ENCODE data around the gene VSIG4. TPM values are rescaled to one million over a fixed set of nuclear protein-coding genes. Genes with fewer than 3 reads are reported as not detected.
A peak's percentile ranks its signal among the peaks of the same experiment; 100 is the strongest.

Gene VSIG4
- total and polyA plus RNA-seq, 10 of the 15 experiments (the other 5 are each of a cell fraction or from before 2014, with no cell fraction given), result 0.05 to 0.36 TPM; not detected in 8

DNA sequence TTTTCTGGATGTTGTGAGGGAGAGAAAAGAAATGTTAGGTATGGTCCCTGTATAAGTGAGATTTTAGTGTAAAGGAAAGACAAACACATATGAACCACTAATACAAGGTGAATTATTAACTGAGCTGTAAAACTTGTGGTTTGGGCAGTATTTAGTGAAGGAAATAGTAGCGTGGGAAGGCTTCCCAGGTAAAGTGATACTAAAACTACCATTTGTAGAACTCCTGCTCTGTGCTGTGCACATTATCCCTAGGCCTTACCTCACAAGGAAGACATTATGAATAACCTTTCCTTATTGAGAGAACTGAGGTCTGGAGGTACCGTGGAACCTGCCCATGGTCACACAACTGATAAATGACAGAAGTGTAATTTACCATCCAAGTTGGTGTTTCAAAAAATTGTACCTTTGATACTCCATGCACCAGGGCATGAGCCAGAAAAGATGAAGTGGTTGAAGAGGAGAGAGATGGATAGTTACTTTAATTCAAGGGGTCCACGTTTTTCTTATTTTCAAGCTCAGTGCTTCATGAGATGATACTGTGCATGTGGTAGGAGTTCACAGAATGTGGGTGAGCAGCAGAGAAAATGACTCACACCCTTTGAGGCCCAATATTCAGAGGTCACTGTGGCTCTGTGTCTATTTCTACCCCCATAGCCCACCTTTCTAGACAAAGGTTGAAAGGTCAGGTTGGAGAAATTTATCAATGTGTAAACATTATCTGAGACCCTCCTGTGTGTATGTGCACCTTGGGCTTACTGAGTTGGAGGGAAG is 2.6 kb upstream of the VSIG4 start (continued):
- no peak for TF ChIP-seq SRF (IDR thresholded peaks at IDR 0.05; ENCODE audit: low read depth in 2 of 2, low read length in 2 of 2)
- 0 out of 2 replicates have a peak, but pooled peaks have one; percentile 20 for TF ChIP-seq STAT3 (IDR thresholded peaks at IDR 0.05; ENCODE audit: low read depth, low read length)
- TF ChIP-seq HDGF (IDR thresholded peaks at IDR 0.05), result no peak
- no peak for TF ChIP-seq SUPT20H (IDR thresholded peaks at IDR 0.05; ENCODE audit: borderline replicate concordance, control insufficient read depth, low read depth, low read length)
- no peak for TF ChIP-seq KAT2A (conservative IDR thresholded peaks at IDR 0.05; ENCODE audit: control insufficient read depth, low read depth, low read length)
- TF ChIP-seq, protein P1, sequence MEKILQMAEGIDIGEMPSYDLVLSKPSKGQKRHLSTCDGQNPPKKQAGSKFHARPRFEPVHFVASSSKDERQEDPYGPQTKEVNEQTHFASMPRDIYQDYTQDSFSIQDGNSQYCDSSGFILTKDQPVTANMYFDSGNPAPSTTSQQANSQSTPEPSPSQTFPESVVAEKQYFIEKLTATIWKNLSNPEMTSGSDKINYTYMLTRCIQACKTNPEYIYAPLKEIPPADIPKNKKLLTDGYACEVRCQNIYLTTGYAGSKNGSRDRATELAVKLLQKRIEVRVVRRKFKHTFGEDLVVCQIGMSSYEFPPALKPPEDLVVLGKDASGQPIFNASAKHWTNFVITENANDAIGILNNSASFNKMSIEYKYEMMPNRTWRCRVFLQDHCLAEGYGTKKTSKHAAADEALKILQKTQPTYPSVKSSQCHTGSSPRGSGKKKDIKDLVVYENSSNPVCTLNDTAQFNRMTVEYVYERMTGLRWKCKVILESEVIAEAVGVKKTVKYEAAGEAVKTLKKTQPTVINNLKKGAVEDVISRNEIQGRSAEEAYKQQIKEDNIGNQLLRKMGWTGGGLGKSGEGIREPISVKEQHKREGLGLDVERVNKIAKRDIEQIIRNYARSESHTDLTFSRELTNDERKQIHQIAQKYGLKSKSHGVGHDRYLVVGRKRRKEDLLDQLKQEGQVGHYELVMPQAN (conservative IDR thresholded peaks at IDR 0.05), result no peak
- TF ChIP-seq IKZF1 (conservative IDR thresholded peaks at IDR 0.05), result peak; percentile 76
- TF ChIP-seq JUNB (IDR thresholded peaks at IDR 0.05), result no peak
- TF ChIP-seq SIN3A (IDR thresholded peaks at IDR 0.05; ENCODE audit: low read depth, low read length), result no peak
- no peak for TF ChIP-seq MEF2A (IDR thresholded peaks at IDR 0.05; ENCODE audit: insufficient read depth, low read depth, low read length)
- no peak for TF ChIP-seq CBFB (IDR thresholded peaks at IDR 0.05; ENCODE audit: low read depth)
- TF ChIP-seq YBX1 (IDR thresholded peaks at IDR 0.05), result no peak
- TF ChIP-seq, protein P2, sequence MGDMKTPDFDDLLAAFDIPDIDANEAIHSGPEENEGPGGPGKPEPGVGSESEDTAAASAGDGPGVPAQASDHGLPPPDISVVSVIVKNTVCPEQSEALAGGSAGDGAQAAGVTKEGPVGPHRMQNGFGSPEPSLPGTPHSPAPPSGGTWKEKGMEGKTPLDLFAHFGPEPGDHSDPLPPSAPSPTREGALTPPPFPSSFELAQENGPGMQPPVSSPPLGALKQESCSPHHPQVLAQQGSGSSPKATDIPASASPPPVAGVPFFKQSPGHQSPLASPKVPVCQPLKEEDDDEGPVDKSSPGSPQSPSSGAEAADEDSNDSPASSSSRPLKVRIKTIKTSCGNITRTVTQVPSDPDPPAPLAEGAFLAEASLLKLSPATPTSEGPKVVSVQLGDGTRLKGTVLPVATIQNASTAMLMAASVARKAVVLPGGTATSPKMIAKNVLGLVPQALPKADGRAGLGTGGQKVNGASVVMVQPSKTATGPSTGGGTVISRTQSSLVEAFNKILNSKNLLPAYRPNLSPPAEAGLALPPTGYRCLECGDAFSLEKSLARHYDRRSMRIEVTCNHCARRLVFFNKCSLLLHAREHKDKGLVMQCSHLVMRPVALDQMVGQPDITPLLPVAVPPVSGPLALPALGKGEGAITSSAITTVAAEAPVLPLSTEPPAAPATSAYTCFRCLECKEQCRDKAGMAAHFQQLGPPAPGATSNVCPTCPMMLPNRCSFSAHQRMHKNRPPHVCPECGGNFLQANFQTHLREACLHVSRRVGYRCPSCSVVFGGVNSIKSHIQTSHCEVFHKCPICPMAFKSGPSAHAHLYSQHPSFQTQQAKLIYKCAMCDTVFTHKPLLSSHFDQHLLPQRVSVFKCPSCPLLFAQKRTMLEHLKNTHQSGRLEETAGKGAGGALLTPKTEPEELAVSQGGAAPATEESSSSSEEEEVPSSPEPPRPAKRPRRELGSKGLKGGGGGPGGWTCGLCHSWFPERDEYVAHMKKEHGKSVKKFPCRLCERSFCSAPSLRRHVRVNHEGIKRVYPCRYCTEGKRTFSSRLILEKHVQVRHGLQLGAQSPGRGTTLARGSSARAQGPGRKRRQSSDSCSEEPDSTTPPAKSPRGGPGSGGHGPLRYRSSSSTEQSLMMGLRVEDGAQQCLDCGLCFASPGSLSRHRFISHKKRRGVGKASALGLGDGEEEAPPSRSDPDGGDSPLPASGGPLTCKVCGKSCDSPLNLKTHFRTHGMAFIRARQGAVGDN (IDR thresholded peaks at IDR 0.05), result peak; percentile 82
- TF ChIP-seq ZNF217 (IDR thresholded peaks at IDR 0.05), result no peak; the same call in 1 of the 2 replicates
- TF ChIP-seq MTA2 (IDR thresholded peaks at IDR 0.05; ENCODE audit: low read depth), result peak; percentile 63; the same call in 1 of the 2 replicates
- TF ChIP-seq BMI1 (IDR thresholded peaks at IDR 0.05; ENCODE audit: borderline replicate concordance), result peak; percentile 7; the same call in 1 of the 2 replicates
- TF ChIP-seq HDAC2 (IDR thresholded peaks at IDR 0.05), result no peak
- no peak for TF ChIP-seq FOXM1 (IDR thresholded peaks at IDR 0.05; ENCODE audit: low read depth, low read length)
- peak; percentile 55; the same call in 1 of the 2 replicates for TF ChIP-seq NR2C1 (IDR thresholded peaks at IDR 0.05)
- TF ChIP-seq SMAD1 (IDR thresholded peaks at IDR 0.05; ENCODE audit: low read depth, partially characterized antibody), result no peak
- TF ChIP-seq NBN (IDR thresholded peaks at IDR 0.05), result no peak
- no peak; the same call in 1 of the 2 replicates for TF ChIP-seq BACH1 (IDR thresholded peaks at IDR 0.05; ENCODE audit: borderline replicate concordance)
- TF ChIP-seq, protein P3, sequence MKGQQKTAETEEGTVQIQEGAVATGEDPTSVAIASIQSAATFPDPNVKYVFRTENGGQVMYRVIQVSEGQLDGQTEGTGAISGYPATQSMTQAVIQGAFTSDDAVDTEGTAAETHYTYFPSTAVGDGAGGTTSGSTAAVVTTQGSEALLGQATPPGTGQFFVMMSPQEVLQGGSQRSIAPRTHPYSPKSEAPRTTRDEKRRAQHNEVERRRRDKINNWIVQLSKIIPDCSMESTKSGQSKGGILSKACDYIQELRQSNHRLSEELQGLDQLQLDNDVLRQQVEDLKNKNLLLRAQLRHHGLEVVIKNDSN (IDR thresholded peaks at IDR 0.05; ENCODE audit: borderline replicate concordance, extremely low read length, insufficient read depth, low read depth, low read length), result no peak
- TF ChIP-seq SIX5 (IDR thresholded peaks at IDR 0.05; ENCODE audit: low read depth, low read length, severe bottlenecking), result no peak

All from GM12878 (cell line).